GM12878 (cell line): ENCODE data around the gene PIAS1. TPM values are rescaled to one million over a fixed set of nuclear protein-coding genes. Genes with fewer than 3 reads are reported as not detected.

Experiments used
- ATAC-seq: fragments of 200-7000 bp; cut with Tn5 transposase; 3 replicates; pipeline ENCODE4 v1.9.1; 2020; ENCODE audit warnings: mild to moderate bottlenecking, moderate library complexity
- BruUV-seq: library from RNA; stranded (reverse); fragments of 400-500 nt; replicated peaks from 2 replicates; lab custom pipeline; 2021; lab: Mats Ljungman, UMichigan
- CTCF ChIA-PET: fragments of 300-600 bp; sonication (Branson Sonifier 250); formaldehyde crosslinking; extraction: SDS; loops from one replicate; lab custom pipeline; 2021; ENCODE audit warnings: inconsistent platforms; lab: Yijun Ruan, JAX
- POLR2A ChIA-PET: fragments of 350-600 bp; formaldehyde crosslinking; extraction: SDS; loops from one replicate; lab custom pipeline; 2021; ENCODE audit warnings: inconsistent platforms; lab: Charles Lee
- RAD21 ChIA-PET: fragments of 300-600 bp; sonication (Branson Sonifier 250); formaldehyde crosslinking; loops from one replicate; lab custom pipeline; 2023; ENCODE audit warnings: antibody characterized with exemption; ENCODE audit not compliant: unreplicated experiment; lab: Charles Lee
- SMC1A ChIA-PET: fragments of 300-600 bp; sonication (Branson Sonifier 250); formaldehyde crosslinking; loops from one replicate; lab custom pipeline; 2023; ENCODE audit not compliant: unreplicated experiment, uncharacterized antibody; lab: Charles Lee
- DNase-seq: peaks from one replicate; pipeline ENCODE4 v3.0.0-alpha.2; 2011; ENCODE audit warnings: low read depth, low spot score
- FAIRE-seq: peaks from 3 replicates; lab custom pipeline; 2011; peaks lifted over from hg19 to GRCh38; lab: Jason Lieb, UNC
- H2AFZ ChIP-seq: 2 replicates; pipeline ENCODE4 v1.6.0; 2011; ENCODE audit warnings: low read depth, low read length, control low read depth; ENCODE audit not compliant: control insufficient read depth
- H3K27ac ChIP-seq: 2 replicates; pipeline ENCODE4 v1.5.1; 2011; ENCODE audit warnings: control low read depth; ENCODE audit not compliant: control insufficient read depth, insufficient read depth
- H3K27me3 ChIP-seq, 2 experiments: replicated peaks in 1 of 2; 2 replicates each; pipeline versions ENCODE4 v1.6.0 to v1.6.1; 2011; ENCODE audit warnings: low read length in 1 of 2; ENCODE audit not compliant: control insufficient read depth in 2 of 2, insufficient read depth in 2 of 2
- H3K36me3 ChIP-seq, 2 experiments: 2 replicates each; pipeline ENCODE4 v1.5.1; 2011; ENCODE audit warnings: low read length in 1 of 2; ENCODE audit not compliant: control insufficient read depth in 2 of 2, insufficient read depth in 2 of 2
- H3K4me1 ChIP-seq: 2 replicates; pipeline ENCODE4 v1.6.1; 2011; ENCODE audit warnings: mild to moderate bottlenecking, low read length, moderate library complexity, mixed read lengths; ENCODE audit not compliant: control insufficient read depth, insufficient read depth
- H3K4me2 ChIP-seq: 2 replicates; pipeline ENCODE4 v1.6.0; 2011; ENCODE audit warnings: control low read depth; ENCODE audit not compliant: control insufficient read depth, insufficient read depth
- H3K4me3 ChIP-seq: fragments of 200-600 bp; sonication (generic); 2 replicates; pipeline ENCODE4 v1.5.1; 2016
- H3K79me2 ChIP-seq: 2 replicates; pipeline ENCODE4 v1.6.0; 2011; ENCODE audit warnings: low read length; ENCODE audit not compliant: control insufficient read depth, insufficient read depth
- H3K9ac ChIP-seq: 2 replicates; pipeline ENCODE4 v1.8.0; 2011; ENCODE audit warnings: low read length, control low read depth, mixed read lengths; ENCODE audit not compliant: control insufficient read depth, insufficient read depth
- H3K9me3 ChIP-seq: replicated peaks from 3 replicates; pipeline ENCODE4 v1.5.1; 2011; ENCODE audit warnings: mild to moderate bottlenecking, low read length; ENCODE audit not compliant: control insufficient read depth, insufficient read depth
- H4K20me1 ChIP-seq: 2 replicates; pipeline ENCODE4 v1.6.0; 2011; ENCODE audit not compliant: control insufficient read depth, insufficient read depth
- ATF2 ChIP-seq: IDR thresholded peaks from 2 replicates; pipeline ENCODE4 v1.6.1; 2012; ENCODE audit warnings: low read length, inconsistent platforms
- CBX5 ChIP-seq: sonication (generic); IDR thresholded peaks from 2 replicates; pipeline ENCODE4 v1.6.1; 2016; ENCODE audit warnings: low read depth, moderate library complexity, mild to moderate bottlenecking, inconsistent platforms
- EZH2 ChIP-seq: IDR thresholded peaks from 2 replicates; pipeline ENCODE4 v1.6.1; 2012; ENCODE audit warnings: low read depth, mild to moderate bottlenecking, control low read depth, inconsistent platforms, low read length, borderline replicate concordance; ENCODE audit not compliant: control insufficient read depth
- HDAC6 ChIP-seq: fragments of 200-600 bp; sonication (generic); IDR thresholded peaks from one replicate; pipeline ENCODE4 v1.8.0; 2017; ENCODE audit warnings: antibody characterized with exemption; ENCODE audit not compliant: unreplicated experiment
- IRF4 ChIP-seq: IDR thresholded peaks from 2 replicates; pipeline ENCODE4 v1.6.1; 2011; ENCODE audit warnings: low read depth, low read length
- MYC ChIP-seq: IDR thresholded peaks from 2 replicates; pipeline ENCODE4 v1.6.1; 2011; ENCODE audit warnings: mild to moderate bottlenecking, low read length, moderate library complexity, inconsistent platforms; ENCODE audit not compliant: insufficient read depth, insufficient replicate concordance, insufficient read length, severe bottlenecking
- NR2F1 ChIP-seq: fragments of 450-650 bp; conservative IDR thresholded peaks from 2 replicates; pipeline ENCODE4 v1.6.1; 2017; ENCODE audit warnings: mild to moderate bottlenecking
- POLR2AphosphoS5 ChIP-seq: IDR thresholded peaks from 2 replicates; pipeline ENCODE4 v1.6.1; 2011; ENCODE audit warnings: mild to moderate bottlenecking, low read length, inconsistent platforms
- SRF ChIP-seq, 2 experiments: IDR thresholded peaks; 2 replicates each; pipeline ENCODE4 v1.6.1; 2011; ENCODE audit warnings: low read depth in 2 of 2, low read length in 2 of 2, mild to moderate bottlenecking in 1 of 2, moderate library complexity in 1 of 2
- TBL1XR1 ChIP-seq: IDR thresholded peaks from 2 replicates; pipeline ENCODE4 v1.6.1; 2012; ENCODE audit warnings: low read depth, low read length, improper control_type of control experiment
- TCF3 ChIP-seq: IDR thresholded peaks from 2 replicates; pipeline ENCODE4 v1.6.1; 2012; ENCODE audit warnings: low read depth, mild to moderate bottlenecking, low read length, borderline replicate concordance; ENCODE audit not compliant: insufficient read depth
- WGBS: methylation state at CpG from one replicate; pipeline ENCODE4 v1.1.6; 2016; ENCODE audit warnings: low lambda C conversion rate; ENCODE audit not compliant: insufficient replicate concordance, insufficient coverage; ENCODE audit errors: missing lambda C conversion rate; 5-methylcytosine and 5-hydroxymethylcytosine counted together
- in situ Hi-C: fragments of 300-500 bp; cut with MboI; formaldehyde crosslinking; loops from 9 replicates; pipeline ENCODE4 v1.14.3; 2018; ENCODE audit warnings: mixed read lengths
- intact Hi-C: fragments of 100-400 bp; cut with micrococcal nuclease; formaldehyde crosslinking; loops from one replicate; pipeline ENCODE4 v1.14.2; 2022; ENCODE audit not compliant: unreplicated experiment
- polyA plus RNA-seq, 11 experiments: library from polyadenylated mRNA; depleted of rRNA in 4 of 11; unstranded in 6 of 11; stranded (reverse) in 5 of 11; fragments of >200 nt; fragmentation: Nextera tagmentation in 4 of 11; fragmentation: Illumina TruSeq in 1 of 11; extraction: Ambion mirVana in 4 of 11; extraction: Trizol in 1 of 11; gene quantifications; 1 replicate in 1 of 11; 2 replicates in 10 of 11; pipeline versions ENCODE4 v1.2.1 to v1.2.3, GENCODE V29; 2011 to 2016; ENCODE audit warnings: inconsistent platforms in 2 of 11, missing spikeins in 2 of 11, low read depth in 1 of 11
- total RNA-seq, 4 experiments: library from RNA; depleted of rRNA in 3 of 4; stranded (reverse); fragments of >200 nt in 3 of 4; fragmentation: Illumina TruSeq in 1 of 4; extraction: Trizol in 1 of 4; gene quantifications; 2 replicates each; pipeline versions ENCODE4 v1.2.1 to v1.2.3, GENCODE V29; 2013 to 2021

PIAS1 gene
- total and polyA plus RNA-seq, 10 of the 15 experiments (the other 5 are each of a cell fraction or from before 2014, with no cell fraction given), result 20.2 to 96.3 (median 37.0) TPM

DNA sequence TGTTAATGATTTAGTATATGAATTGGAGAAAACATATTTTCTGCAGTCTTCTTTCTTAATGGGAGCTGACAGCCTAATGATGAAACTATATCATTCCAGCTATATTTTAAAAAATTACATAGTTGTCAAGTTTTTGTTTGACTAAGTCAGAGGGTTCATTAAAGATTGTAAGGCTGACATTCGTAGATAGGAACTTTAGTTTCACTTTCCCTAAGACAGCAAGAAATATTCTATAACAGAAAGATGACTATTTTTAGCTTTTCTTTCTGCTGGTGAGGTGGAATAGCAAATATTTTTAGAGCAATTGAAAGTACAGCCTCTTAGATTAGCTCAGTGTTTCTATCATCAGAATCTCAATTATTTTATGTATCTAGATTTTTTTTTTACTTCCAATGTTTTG, 60.2 kb downstream of the PIAS1 start (continued):
- TF ChIP-seq SRF (IDR thresholded peaks at IDR 0.05; ENCODE audit: low read depth in 2 of 2, low read length in 2 of 2) (no peak), CBX5 (no peak), IRF4 (no peak)

GRCh38 chr15:68114840-68115239, 60.7 kb downstream of the PIAS1 start:
- Histone ChIP-seq H4K20me1 (no peaks in the 10 kb centered on the region; the same call in 1 of the 2 replicates), H3K4me2 (peak overlapping the region; percentile 67), H3K79me2 (peaks cover 93% of the 10 kb centered on the region), H3K4me1 (peaks cover 17% of the 10 kb centered on the region), H3K27me3 (no peaks in the 10 kb centered on the region), H3K36me3 (peaks cover 0 to 1% of the 10 kb centered on the region in 2 experiments; a peak in 2 of 4 replicates), H3K9ac (no peak overlapping the region), H3K4me3 (peak overlapping the region; percentile 47; the same call in 1 of the 2 replicates), H2AFZ (no peak overlapping the region), H3K27ac (peak overlapping the region; percentile 24; the same call in 1 of the 2 replicates), H3K9me3 (peaks cover 4% of the 10 kb centered on the region)
- ChIA-PET RAD21 (interaction anchor here (0.9 to 3.2 kb wide), 5 partner anchors 10 to 254 kb away, joined by 3 to 12 read pairs (median 4); partner anchors contain the start of gene PIAS1), CTCF (interaction anchor here (0.5 to 2.2 kb wide), 5 partner anchors 13 to 252 kb away, joined by 3 to 7 read pairs (median 4); no protein-coding TSS in a partner anchor), SMC1A (interaction anchor here (0.7 to 3.5 kb wide), 10 partner anchors 12 to 274 kb away, joined by 3 to 14 read pairs (median 3); no protein-coding TSS in a partner anchor), POLR2A (interaction anchor here (1.0 kb wide), 1 partner anchor 49 kb away, joined by 6 read pairs; no protein-coding TSS in a partner anchor)
- no TSS peak for BruUV-seq
- no peak for ATAC-seq
- in situ Hi-C loops, result no loop called here
- no peak for TF ChIP-seq HDAC6
- no peak for TF ChIP-seq NR2F1
- no peak for TF ChIP-seq TBL1XR1
- 0 out of 2 replicates have a peak, but pooled peaks have one; percentile 5 for TF ChIP-seq ATF2
- TF ChIP-seq EZH2, result no peak
- no peak for TF ChIP-seq MYC
- no peak for TF ChIP-seq POLR2AphosphoS5
- no peak for TF ChIP-seq TCF3
- 32% methylated on average over 2 of the region's 2 CpGs for WGBS
- intact Hi-C loops, result no loop called here
- no peak for FAIRE-seq
- no peak for DNase-seq
